ENCODE results near the gene SSMEM1. TPM values are rescaled to one million over a fixed set of nuclear protein-coding genes. Genes with fewer than 3 reads are reported as not detected.

The SSMEM1 gene
- total and polyA plus RNA-seq, 9 of the 15 experiments (the other 6 are each of a cell fraction or from before 2014, with no cell fraction given) = 0.10 to 0.28 (median 0.18) TPM; not detected in 4

- TF ChIP-seq MGA (IDR thresholded peaks at IDR 0.05) (peak; percentile 69; the same call in 1 of the 2 replicates), CGGBP1 (CRISPR knock-in tag; IDR thresholded peaks at IDR 0.05) (peak; percentile 37; the same call in 1 of the 2 replicates), ZBTB1 (CRISPR knock-in tag; IDR thresholded peaks at IDR 0.05; ENCODE audit: borderline replicate concordance, low read depth) (no peak; the same call in 1 of the 2 replicates), TSHZ1 (CRISPR knock-in tag; IDR thresholded peaks at IDR 0.05) (no peak), SAFB2 (IDR thresholded peaks at IDR 0.05; ENCODE audit: borderline replicate concordance, low read depth, low read length, severe bottlenecking) (no peak)
Observed at GRCh38 chr7:130205084-130205947, 2.3 kb upstream of the SSMEM1 start, which contains the start of gene TMEM209 (continued).
